ENCODE data around the gene DCPS. TPM values are rescaled to one million over a fixed set of nuclear protein-coding genes. Genes with fewer than 3 reads are reported as not detected.
"Not testable (repeated sequence)": the region's sequence is repeated elsewhere in the genome, so short reads cannot be mapped to it uniquely, and the experiment has no call there.

The DCPS gene
- total RNA-seq, 1 donor from 2014 or later, result 11.2 TPM

DNA sequence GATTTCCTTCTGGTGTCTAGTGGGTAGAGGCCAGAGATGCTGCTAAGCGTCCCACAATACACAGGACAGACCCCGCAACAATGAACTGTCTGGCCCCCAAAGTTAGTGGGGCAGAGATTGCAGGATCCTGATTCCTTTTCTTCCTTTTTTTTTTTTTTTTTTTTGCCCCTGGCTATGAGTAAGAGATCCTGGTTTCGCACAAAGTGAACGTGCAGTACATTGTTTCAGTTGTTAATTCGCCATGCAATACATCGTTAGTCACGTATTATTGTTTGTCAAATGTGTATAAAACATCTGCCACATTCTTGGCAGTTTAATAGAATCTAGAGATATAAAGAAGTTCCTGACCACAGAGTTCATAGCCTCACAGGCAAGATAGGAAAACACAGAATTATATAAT, 71.9 kb downstream of the DCPS start:
- Mint-ChIP-seq H3K9me3 (ENCODE audit: unreplicated experiment) (peaks cover 5% of the 10 kb centered on the region), H3K4me3 (ENCODE audit: unreplicated experiment) (no peak overlapping the region), H3K27ac (ENCODE audit: unreplicated experiment) (no peak overlapping the region), H3K27me3 (ENCODE audit: unreplicated experiment) (no peaks in the 10 kb centered on the region), H3K4me1 (ENCODE audit: unreplicated experiment) (peaks cover 59% of the 10 kb centered on the region), H3K36me3 (ENCODE audit: unreplicated experiment) (peaks cover 4% of the 10 kb centered on the region)
- TF ChIP-seq, protein P1, sequence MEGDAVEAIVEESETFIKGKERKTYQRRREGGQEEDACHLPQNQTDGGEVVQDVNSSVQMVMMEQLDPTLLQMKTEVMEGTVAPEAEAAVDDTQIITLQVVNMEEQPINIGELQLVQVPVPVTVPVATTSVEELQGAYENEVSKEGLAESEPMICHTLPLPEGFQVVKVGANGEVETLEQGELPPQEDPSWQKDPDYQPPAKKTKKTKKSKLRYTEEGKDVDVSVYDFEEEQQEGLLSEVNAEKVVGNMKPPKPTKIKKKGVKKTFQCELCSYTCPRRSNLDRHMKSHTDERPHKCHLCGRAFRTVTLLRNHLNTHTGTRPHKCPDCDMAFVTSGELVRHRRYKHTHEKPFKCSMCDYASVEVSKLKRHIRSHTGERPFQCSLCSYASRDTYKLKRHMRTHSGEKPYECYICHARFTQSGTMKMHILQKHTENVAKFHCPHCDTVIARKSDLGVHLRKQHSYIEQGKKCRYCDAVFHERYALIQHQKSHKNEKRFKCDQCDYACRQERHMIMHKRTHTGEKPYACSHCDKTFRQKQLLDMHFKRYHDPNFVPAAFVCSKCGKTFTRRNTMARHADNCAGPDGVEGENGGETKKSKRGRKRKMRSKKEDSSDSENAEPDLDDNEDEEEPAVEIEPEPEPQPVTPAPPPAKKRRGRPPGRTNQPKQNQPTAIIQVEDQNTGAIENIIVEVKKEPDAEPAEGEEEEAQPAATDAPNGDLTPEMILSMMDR (IDR thresholded peaks at IDR 0.05), result no peak
- no peak for DNase-seq (ENCODE audit: extremely low spot score, unreplicated experiment)

DNA sequence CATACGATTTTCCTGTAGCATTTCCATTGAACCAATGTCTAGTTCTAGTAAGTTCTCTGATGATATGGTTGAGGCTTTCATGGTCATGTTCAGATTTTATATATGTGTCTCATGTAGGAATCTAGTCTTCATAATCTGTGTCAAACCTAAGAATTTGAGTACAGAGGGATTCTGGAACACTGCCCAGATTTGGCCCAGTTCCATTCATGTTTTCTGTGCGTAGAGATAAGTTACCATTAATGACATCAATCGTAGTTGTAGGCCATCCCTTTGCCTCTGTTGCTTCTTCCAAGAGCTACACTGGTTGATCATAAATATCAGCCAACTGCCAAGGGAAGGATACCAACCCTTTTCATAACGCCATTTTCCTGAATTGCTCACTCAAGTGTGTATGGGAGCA, 74.9 kb downstream of the DCPS start:
- no peak overlapping the region for H3K4me3 Mint-ChIP-seq (ENCODE audit: unreplicated experiment)
- no peak overlapping the region for H3K27ac Mint-ChIP-seq (ENCODE audit: unreplicated experiment)
- H3K4me1 Mint-ChIP-seq (ENCODE audit: unreplicated experiment), result peaks cover 54% of the 10 kb centered on the region
- no peaks in the 10 kb centered on the region for H3K36me3 Mint-ChIP-seq (ENCODE audit: unreplicated experiment)
- DNase-seq (ENCODE audit: extremely low spot score, unreplicated experiment), result no peak
- TF ChIP-seq, protein P1 (IDR thresholded peaks at IDR 0.05), result no peak
- peaks cover 5% of the 10 kb centered on the region for H3K9me3 Mint-ChIP-seq (ENCODE audit: unreplicated experiment)
- no peaks in the 10 kb centered on the region for H3K27me3 Mint-ChIP-seq (ENCODE audit: unreplicated experiment)

- no peak overlapping the region for H3K27ac Mint-ChIP-seq (ENCODE audit: unreplicated experiment)
- H3K4me3 Mint-ChIP-seq (ENCODE audit: unreplicated experiment), result no peak overlapping the region
- no peaks in the 10 kb centered on the region for H3K36me3 Mint-ChIP-seq (ENCODE audit: unreplicated experiment)
- H3K9me3 Mint-ChIP-seq (ENCODE audit: unreplicated experiment), result peaks cover 5% of the 10 kb centered on the region
- H3K4me1 Mint-ChIP-seq (ENCODE audit: unreplicated experiment), result peaks cover 55% of the 10 kb centered on the region
- H3K27me3 Mint-ChIP-seq (ENCODE audit: unreplicated experiment), result no peaks in the 10 kb centered on the region
- TF ChIP-seq, protein P1 (IDR thresholded peaks at IDR 0.05), result no peak
- no peak for DNase-seq (ENCODE audit: extremely low spot score, unreplicated experiment)
These were observed 77.0 kb downstream of the DCPS start for GRCh38 chr11:126380909-126381308.

- not testable (repeated sequence) for H3K27me3 Mint-ChIP-seq (ENCODE audit: unreplicated experiment); H3K27ac Mint-ChIP-seq (ENCODE audit: unreplicated experiment); H3K9me3 Mint-ChIP-seq (ENCODE audit: unreplicated experiment); H3K4me3 Mint-ChIP-seq (ENCODE audit: unreplicated experiment); DNase-seq (ENCODE audit: extremely low spot score, unreplicated experiment); H3K36me3 Mint-ChIP-seq (ENCODE audit: unreplicated experiment)
- peaks cover 62% of the 10 kb centered on the region for H3K4me1 Mint-ChIP-seq (ENCODE audit: unreplicated experiment)
These were observed 78.1 kb downstream of the DCPS start for GRCh38 chr11:126381960-126382359.

GRCh38 chr11:126382641-126383040, 78.8 kb downstream of the DCPS start:
- H3K4me1 Mint-ChIP-seq (ENCODE audit: unreplicated experiment), result peaks cover 62% of the 10 kb centered on the region
- H3K27ac Mint-ChIP-seq (ENCODE audit: unreplicated experiment); H3K36me3 Mint-ChIP-seq (ENCODE audit: unreplicated experiment); H3K4me3 Mint-ChIP-seq (ENCODE audit: unreplicated experiment); H3K9me3 Mint-ChIP-seq (ENCODE audit: unreplicated experiment); DNase-seq (ENCODE audit: extremely low spot score, unreplicated experiment); H3K27me3 Mint-ChIP-seq (ENCODE audit: unreplicated experiment): not testable (repeated sequence)

GRCh38 chr11:126383339-126384335, 79.8 kb downstream of the DCPS start:
- Mint-ChIP-seq H3K4me3 (ENCODE audit: unreplicated experiment) (no peak overlapping the region), H3K4me1 (ENCODE audit: unreplicated experiment) (peaks cover 60% of the 10 kb centered on the region), H3K36me3 (ENCODE audit: unreplicated experiment) (no peaks in the 10 kb centered on the region), H3K27me3 (ENCODE audit: unreplicated experiment) (no peaks in the 10 kb centered on the region), H3K27ac (ENCODE audit: unreplicated experiment) (peak overlapping the region; percentile 10), H3K9me3 (ENCODE audit: unreplicated experiment) (peaks cover 5% of the 10 kb centered on the region)
- TF ChIP-seq, protein P1 (IDR thresholded peaks at IDR 0.05), result no peak
- no peak for DNase-seq (ENCODE audit: extremely low spot score, unreplicated experiment)
